ENCODE results near the gene SPI1.

DNA sequence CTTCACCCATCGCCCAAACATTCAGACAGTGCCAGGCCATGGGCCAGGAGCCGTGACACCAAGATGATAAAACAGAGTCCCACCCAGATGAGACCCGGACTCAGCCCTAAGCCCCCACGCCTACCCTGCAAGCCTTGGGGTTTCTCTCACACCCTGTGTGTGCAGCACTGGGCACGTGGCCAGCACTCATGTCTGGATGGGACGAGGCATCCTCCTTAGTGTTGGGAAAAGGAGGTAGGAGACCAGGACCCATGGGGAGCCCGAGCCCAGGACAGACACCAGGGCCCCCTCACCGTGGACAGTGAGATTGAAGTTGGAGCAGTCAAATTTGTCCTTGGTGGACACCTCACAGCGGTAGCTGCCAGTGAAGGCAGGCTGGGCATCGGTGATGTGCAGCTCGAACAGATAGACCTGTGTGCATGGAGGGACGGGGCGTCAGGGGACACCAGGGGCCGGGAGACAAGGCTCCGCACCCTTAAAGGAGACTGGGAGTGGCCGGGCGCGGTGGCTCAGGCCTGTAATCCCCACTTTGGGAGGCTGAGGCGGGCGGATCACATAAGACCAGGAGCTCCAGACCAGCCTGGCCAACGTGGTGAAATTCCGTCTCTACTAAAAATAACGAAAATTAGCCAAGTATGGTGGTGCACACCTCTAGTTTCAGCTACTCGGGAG, 30.1 kb downstream of the SPI1 start:
- no peak for TF ChIP-seq POLR2A (IDR thresholded peaks at IDR 0.05)
- TF ChIP-seq, protein P1, sequence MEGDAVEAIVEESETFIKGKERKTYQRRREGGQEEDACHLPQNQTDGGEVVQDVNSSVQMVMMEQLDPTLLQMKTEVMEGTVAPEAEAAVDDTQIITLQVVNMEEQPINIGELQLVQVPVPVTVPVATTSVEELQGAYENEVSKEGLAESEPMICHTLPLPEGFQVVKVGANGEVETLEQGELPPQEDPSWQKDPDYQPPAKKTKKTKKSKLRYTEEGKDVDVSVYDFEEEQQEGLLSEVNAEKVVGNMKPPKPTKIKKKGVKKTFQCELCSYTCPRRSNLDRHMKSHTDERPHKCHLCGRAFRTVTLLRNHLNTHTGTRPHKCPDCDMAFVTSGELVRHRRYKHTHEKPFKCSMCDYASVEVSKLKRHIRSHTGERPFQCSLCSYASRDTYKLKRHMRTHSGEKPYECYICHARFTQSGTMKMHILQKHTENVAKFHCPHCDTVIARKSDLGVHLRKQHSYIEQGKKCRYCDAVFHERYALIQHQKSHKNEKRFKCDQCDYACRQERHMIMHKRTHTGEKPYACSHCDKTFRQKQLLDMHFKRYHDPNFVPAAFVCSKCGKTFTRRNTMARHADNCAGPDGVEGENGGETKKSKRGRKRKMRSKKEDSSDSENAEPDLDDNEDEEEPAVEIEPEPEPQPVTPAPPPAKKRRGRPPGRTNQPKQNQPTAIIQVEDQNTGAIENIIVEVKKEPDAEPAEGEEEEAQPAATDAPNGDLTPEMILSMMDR (IDR thresholded peaks at IDR 0.05), result no peak

All from esophagus squamous epithelium (tissue), 4 donors.